Measurements from ENCODE around the gene AFF3. TPM values are rescaled to one million over a fixed set of nuclear protein-coding genes. Genes with fewer than 3 reads are reported as not detected.

The AFF3 gene
- total RNA-seq, 1 experiment from 2014 or later: 0.22 TPM

DNA sequence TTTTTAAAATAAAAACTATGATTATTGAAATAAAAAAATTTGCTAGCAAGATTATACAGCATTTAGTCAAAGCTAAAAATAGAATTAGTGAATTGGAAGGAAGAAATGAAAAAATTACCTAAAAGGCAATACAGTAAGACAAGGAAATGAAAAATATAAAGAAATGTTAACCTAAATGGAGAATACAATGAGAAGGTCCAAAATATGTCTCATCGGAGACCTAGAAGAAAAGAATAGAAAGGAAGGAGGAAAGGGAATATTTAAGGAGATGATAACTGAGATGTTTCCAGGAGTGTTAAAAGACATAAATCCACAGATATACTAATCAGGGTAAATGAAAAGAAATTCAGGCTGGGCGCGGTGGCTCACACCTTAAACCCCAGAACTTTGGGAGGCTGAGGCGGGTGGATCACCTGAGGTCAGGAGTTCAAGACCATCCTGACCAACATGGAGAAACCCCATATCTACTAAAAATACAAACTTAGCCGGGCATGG lies 78.9 kb downstream of the AFF3 start:
- no peaks in the 10 kb centered on the region for H3K9me3 ChIP-seq (ENCODE audit: control insufficient read depth, low read depth, low read length)
- no peak overlapping the region for H2BK120ac ChIP-seq (ENCODE audit: low read depth, low read length, poor library complexity, severe bottlenecking)
- TF ChIP-seq, protein P1, sequence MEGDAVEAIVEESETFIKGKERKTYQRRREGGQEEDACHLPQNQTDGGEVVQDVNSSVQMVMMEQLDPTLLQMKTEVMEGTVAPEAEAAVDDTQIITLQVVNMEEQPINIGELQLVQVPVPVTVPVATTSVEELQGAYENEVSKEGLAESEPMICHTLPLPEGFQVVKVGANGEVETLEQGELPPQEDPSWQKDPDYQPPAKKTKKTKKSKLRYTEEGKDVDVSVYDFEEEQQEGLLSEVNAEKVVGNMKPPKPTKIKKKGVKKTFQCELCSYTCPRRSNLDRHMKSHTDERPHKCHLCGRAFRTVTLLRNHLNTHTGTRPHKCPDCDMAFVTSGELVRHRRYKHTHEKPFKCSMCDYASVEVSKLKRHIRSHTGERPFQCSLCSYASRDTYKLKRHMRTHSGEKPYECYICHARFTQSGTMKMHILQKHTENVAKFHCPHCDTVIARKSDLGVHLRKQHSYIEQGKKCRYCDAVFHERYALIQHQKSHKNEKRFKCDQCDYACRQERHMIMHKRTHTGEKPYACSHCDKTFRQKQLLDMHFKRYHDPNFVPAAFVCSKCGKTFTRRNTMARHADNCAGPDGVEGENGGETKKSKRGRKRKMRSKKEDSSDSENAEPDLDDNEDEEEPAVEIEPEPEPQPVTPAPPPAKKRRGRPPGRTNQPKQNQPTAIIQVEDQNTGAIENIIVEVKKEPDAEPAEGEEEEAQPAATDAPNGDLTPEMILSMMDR (conservative IDR thresholded peaks at IDR 0.05): no peak
- H2AFZ ChIP-seq (ENCODE audit: low read length): no peak overlapping the region
- no peak overlapping the region for H3K18ac ChIP-seq (ENCODE audit: insufficient read length, low read depth, low read length)
- no peak overlapping the region for H3K14ac ChIP-seq (ENCODE audit: insufficient read depth, low read length)
- H4K91ac ChIP-seq (ENCODE audit: insufficient read length, low read depth, low read length): no peak overlapping the region
- H3K4me2 ChIP-seq (ENCODE audit: insufficient read depth, insufficient read length, low read length): no peak overlapping the region
- H3K9me3 Mint-ChIP-seq: peaks cover 12 to 18% of the 10 kb centered on the region in 2 experiments
- no peak overlapping the region for H4K5ac ChIP-seq (ENCODE audit: insufficient read length, low read depth, low read length)
- H3K4me1 ChIP-seq (ENCODE audit: insufficient read depth, low read length): no peaks in the 10 kb centered on the region
- no peak overlapping the region for H2BK15ac ChIP-seq (ENCODE audit: low read depth, low read length)
- H3T11ph ChIP-seq (ENCODE audit: low read length): no peak overlapping the region
- no peak overlapping the region for H3K4me3 Mint-ChIP-seq
- H3K23me2 ChIP-seq (ENCODE audit: insufficient read length, low read depth, low read length, poor library complexity, severe bottlenecking): no peaks in the 10 kb centered on the region
- no peak overlapping the region for H3K4ac ChIP-seq (ENCODE audit: low read depth, low read length)
- H2AK5ac ChIP-seq (ENCODE audit: insufficient read length, low read length): no peak overlapping the region
- H3K4me1 Mint-ChIP-seq: no peaks in the 10 kb centered on the region
- no peaks in the 10 kb centered on the region for H3K79me2 ChIP-seq (ENCODE audit: insufficient read depth, low read length)
- H3K56ac ChIP-seq (ENCODE audit: insufficient read length, low read depth, low read length): no peak overlapping the region
- no peaks in the 10 kb centered on the region for H3K79me1 ChIP-seq (ENCODE audit: insufficient read depth, low read depth, low read length, poor library complexity, severe bottlenecking)
- peaks cover 0 to 12% (median 0%) of the 10 kb centered on the region in 3 experiments; a peak in 2 of 7 replicates for H3K36me3 Mint-ChIP-seq (ENCODE audit: insufficient read depth in 1 of 3, low read depth in 3 of 3)
- H3K27me3 ChIP-seq (ENCODE audit: insufficient read depth, low read length): no peaks in the 10 kb centered on the region
- no peaks in the 10 kb centered on the region for H4K20me1 ChIP-seq (ENCODE audit: control insufficient read depth, insufficient read depth, insufficient read length)
- no peak overlapping the region for H3K9ac ChIP-seq (ENCODE audit: extremely low read depth, insufficient read length, low read length)
- peaks cover 22% of the 10 kb centered on the region for H3K27me3 Mint-ChIP-seq (ENCODE audit: low read depth)
- H3K27ac Mint-ChIP-seq: no peak overlapping the region
- H2BK12ac ChIP-seq (ENCODE audit: insufficient read length, low read depth, low read length): no peak overlapping the region
- DNase-seq: no peak
- no peak overlapping the region for H3K27ac ChIP-seq (ENCODE audit: insufficient read length, low read depth, low read length)
- no CpG with 5 or more reads among the region's 5 CpGs for WGBS (ENCODE audit: extremely low coverage, insufficient read length, low lambda C conversion rate)
- H3K23ac ChIP-seq (ENCODE audit: insufficient read length, low read depth, low read length): no peak overlapping the region
- no peak overlapping the region for H2BK20ac ChIP-seq (ENCODE audit: low read depth, low read length, poor library complexity, severe bottlenecking)
- no peak overlapping the region for H2BK5ac ChIP-seq (ENCODE audit: insufficient read length, low read length)
- H4K8ac ChIP-seq (replicated peaks; ENCODE audit: insufficient read length, low read depth, low read length): no peak overlapping the region
